Measurements from ENCODE around the gene CD3D. TPM values are rescaled to one million over a fixed set of nuclear protein-coding genes. Genes with fewer than 3 reads are reported as not detected.

Gene CD3D
- total RNA-seq, 1 donor from 2014 or later = 0.61 TPM

GRCh38 chr11:118312328-118312727, 30.2 kb downstream of the CD3D start:
- no peaks in the 10 kb centered on the region for H4K20me1 ChIP-seq (ENCODE audit: insufficient read depth, low read length)
- Mint-ChIP-seq H3K27me3 (ENCODE audit: low read depth, unreplicated experiment) (peaks cover 36% of the 10 kb centered on the region), H3K4me1 (ENCODE audit: low read depth, unreplicated experiment) (peaks cover 8% of the 10 kb centered on the region), H3K27ac (ENCODE audit: unreplicated experiment) (no peak overlapping the region), H3K36me3 (ENCODE audit: low read depth, unreplicated experiment) (no peaks in the 10 kb centered on the region), H3K4me3 (ENCODE audit: unreplicated experiment) (no peak overlapping the region), H3K9me3 (ENCODE audit: unreplicated experiment) (peaks cover 2% of the 10 kb centered on the region)
- no peak for TF ChIP-seq CTCF (IDR thresholded peaks at IDR 0.05; ENCODE audit: insufficient read depth, low read depth, low read length)
- TF ChIP-seq EZH2 (IDR thresholded peaks at IDR 0.05; ENCODE audit: insufficient read depth, low read length) = no peak
- no peak overlapping the region for H3K4me2 ChIP-seq (ENCODE audit: low read length)
- H3K4me3 ChIP-seq (ENCODE audit: insufficient read depth, low read depth, low read length) = no peak overlapping the region
- H3K36me3 ChIP-seq (ENCODE audit: insufficient read depth, low read length) = no peaks in the 10 kb centered on the region
- no peak overlapping the region for H2AFZ ChIP-seq (ENCODE audit: low read depth, low read length)
- H3K9me3 ChIP-seq (ENCODE audit: insufficient read depth, low read depth, low read length) = no peaks in the 10 kb centered on the region
- no peak overlapping the region for H3K9ac ChIP-seq (ENCODE audit: low read length)
- peaks cover 25% of the 10 kb centered on the region for H3K27me3 ChIP-seq (ENCODE audit: insufficient read depth, low read length)
- no peaks in the 10 kb centered on the region for H3K79me2 ChIP-seq (ENCODE audit: insufficient read depth, low read length)
- peaks cover 8% of the 10 kb centered on the region for H3K4me1 ChIP-seq (ENCODE audit: insufficient read depth, low read length)
- FAIRE-seq = no peak
- no peak for DNase-seq (ENCODE audit: low read depth)
- H3K27ac ChIP-seq (ENCODE audit: low read depth, low read length) = no peak overlapping the region

GRCh38 chr11:118311518-118311917, 31.0 kb downstream of the CD3D start:
- DNase-seq (ENCODE audit: low read depth) (no peak), FAIRE-seq (no peak)
- Histone ChIP-seq H3K27me3 (ENCODE audit: insufficient read depth, low read length) (peaks cover 25% of the 10 kb centered on the region), H2AFZ (ENCODE audit: low read depth, low read length) (no peak overlapping the region), H3K9ac (ENCODE audit: low read length) (no peak overlapping the region), H3K79me2 (ENCODE audit: insufficient read depth, low read length) (no peaks in the 10 kb centered on the region), H3K9me3 (ENCODE audit: insufficient read depth, low read depth, low read length) (no peaks in the 10 kb centered on the region), H3K4me2 (ENCODE audit: low read length) (no peak overlapping the region), H3K27ac (ENCODE audit: low read depth, low read length) (no peak overlapping the region), H4K20me1 (ENCODE audit: insufficient read depth, low read length) (no peaks in the 10 kb centered on the region), H3K4me3 (ENCODE audit: insufficient read depth, low read depth, low read length) (no peak overlapping the region), H3K4me1 (ENCODE audit: insufficient read depth, low read length) (peaks cover 3% of the 10 kb centered on the region), H3K36me3 (ENCODE audit: insufficient read depth, low read length) (no peaks in the 10 kb centered on the region)
- H3K27ac Mint-ChIP-seq (ENCODE audit: unreplicated experiment) = no peak overlapping the region
- no peaks in the 10 kb centered on the region for H3K36me3 Mint-ChIP-seq (ENCODE audit: low read depth, unreplicated experiment)
- peaks cover 36% of the 10 kb centered on the region for H3K27me3 Mint-ChIP-seq (ENCODE audit: low read depth, unreplicated experiment)
- peaks cover 2% of the 10 kb centered on the region for H3K9me3 Mint-ChIP-seq (ENCODE audit: unreplicated experiment)
- H3K4me3 Mint-ChIP-seq (ENCODE audit: unreplicated experiment) = no peak overlapping the region
- peaks cover 9% of the 10 kb centered on the region for H3K4me1 Mint-ChIP-seq (ENCODE audit: low read depth, unreplicated experiment)
- TF ChIP-seq CTCF (IDR thresholded peaks at IDR 0.05; ENCODE audit: insufficient read depth, low read depth, low read length) = no peak
- no peak for TF ChIP-seq EZH2 (IDR thresholded peaks at IDR 0.05; ENCODE audit: insufficient read depth, low read length)

GRCh38 chr11:118310781-118311485, 31.6 kb downstream of the CD3D start:
- H3K27me3 Mint-ChIP-seq (ENCODE audit: low read depth, unreplicated experiment) = peaks cover 36% of the 10 kb centered on the region
- Histone ChIP-seq H3K79me2 (ENCODE audit: insufficient read depth, low read length) (no peaks in the 10 kb centered on the region), H3K36me3 (ENCODE audit: insufficient read depth, low read length) (no peaks in the 10 kb centered on the region), H4K20me1 (ENCODE audit: insufficient read depth, low read length) (no peaks in the 10 kb centered on the region), H3K4me1 (ENCODE audit: insufficient read depth, low read length) (no peaks in the 10 kb centered on the region), H3K4me2 (ENCODE audit: low read length) (no peak overlapping the region), H3K27ac (ENCODE audit: low read depth, low read length) (no peak overlapping the region), H3K4me3 (ENCODE audit: insufficient read depth, low read depth, low read length) (no peak overlapping the region), H3K9me3 (ENCODE audit: insufficient read depth, low read depth, low read length) (no peaks in the 10 kb centered on the region), H2AFZ (ENCODE audit: low read depth, low read length) (no peak overlapping the region), H3K27me3 (ENCODE audit: insufficient read depth, low read length) (peaks cover 25% of the 10 kb centered on the region), H3K9ac (ENCODE audit: low read length) (no peak overlapping the region)
- H3K36me3 Mint-ChIP-seq (ENCODE audit: low read depth, unreplicated experiment) = no peaks in the 10 kb centered on the region
- H3K27ac Mint-ChIP-seq (ENCODE audit: unreplicated experiment) = no peak overlapping the region
- no peak overlapping the region for H3K4me3 Mint-ChIP-seq (ENCODE audit: unreplicated experiment)
- TF ChIP-seq EZH2 (IDR thresholded peaks at IDR 0.05; ENCODE audit: insufficient read depth, low read length) (no peak), CTCF (IDR thresholded peaks at IDR 0.05; ENCODE audit: insufficient read depth, low read depth, low read length) (no peak)
- FAIRE-seq (no peak), DNase-seq (ENCODE audit: low read depth) (no peak)
- H3K9me3 Mint-ChIP-seq (ENCODE audit: unreplicated experiment) = peaks cover 2% of the 10 kb centered on the region
- H3K4me1 Mint-ChIP-seq (ENCODE audit: low read depth, unreplicated experiment) = peaks cover 8% of the 10 kb centered on the region

Data from astrocyte (in vitro differentiated cells and primary cell).